HG02642 (cell line): ENCODE measurements around the gene RIT2.

ENCODE experiments used
- ATAC-seq: cut with Tn5 transposase; IDR thresholded peaks from one replicate; pipeline ENCODE4 v1.9.1; 2021; ENCODE audit warnings: mild to moderate bottlenecking; ENCODE audit not compliant: unreplicated experiment, poor library complexity

RIT2 gene

DNA sequence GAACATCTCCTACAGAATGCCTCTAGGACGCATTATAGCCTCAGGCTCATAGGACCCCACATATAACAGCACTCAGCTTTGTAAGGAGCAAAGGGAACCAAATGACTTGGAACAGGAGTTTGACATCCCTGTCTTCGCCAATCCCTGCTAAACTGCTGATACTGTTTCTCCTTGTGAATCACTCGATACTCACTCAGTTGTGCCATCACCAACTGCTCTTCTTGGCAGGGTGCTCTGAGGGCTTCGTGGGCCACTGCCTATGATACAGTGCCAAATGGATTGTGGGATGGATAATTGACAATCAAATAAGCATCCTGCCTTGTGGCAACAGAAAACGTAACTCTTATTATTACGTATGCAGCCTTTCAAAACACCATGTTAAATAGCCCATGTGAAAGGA is 396.3 kb downstream of the RIT2 start:
- no peak for ATAC-seq

DNA sequence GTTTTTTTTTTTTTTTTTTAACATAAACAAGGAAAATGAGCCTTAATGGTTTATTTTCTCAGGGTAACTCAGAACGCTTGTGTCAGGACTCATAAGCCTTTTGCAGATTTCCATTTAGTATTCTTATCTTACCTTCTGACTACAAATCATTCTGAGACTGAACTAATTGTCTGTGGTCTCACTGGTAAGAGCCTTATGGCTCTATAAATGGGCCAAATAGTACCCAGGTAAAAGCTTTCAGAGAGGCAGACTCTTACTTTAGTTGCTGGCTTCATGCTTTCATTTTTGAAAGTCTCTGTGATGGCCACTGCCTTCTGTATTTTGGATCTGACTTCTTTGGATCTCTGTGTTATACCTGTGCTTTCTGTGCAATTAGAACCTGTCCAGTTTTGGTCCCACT is 403.4 kb downstream of the RIT2 start:
- ATAC-seq, result no peak

DNA sequence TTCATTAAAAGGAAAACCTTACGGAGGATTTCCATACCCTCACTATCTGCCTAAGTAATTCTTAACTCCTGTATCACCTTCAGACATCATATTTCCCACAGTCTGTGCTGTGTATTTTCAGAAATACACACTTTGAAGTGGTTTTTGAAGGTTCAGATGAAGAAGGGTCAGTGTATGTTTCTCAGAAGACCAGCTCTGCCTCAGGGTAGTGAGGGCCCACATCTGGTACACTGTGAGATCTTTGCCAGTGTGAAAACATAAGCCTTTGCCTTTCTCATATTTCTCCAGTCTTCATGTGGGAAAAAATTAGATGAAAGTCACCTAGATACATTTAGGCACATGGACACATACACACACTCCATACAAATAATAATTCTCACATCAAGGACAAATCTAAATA is 408.4 kb downstream of the RIT2 start:
- no peak for ATAC-seq

DNA sequence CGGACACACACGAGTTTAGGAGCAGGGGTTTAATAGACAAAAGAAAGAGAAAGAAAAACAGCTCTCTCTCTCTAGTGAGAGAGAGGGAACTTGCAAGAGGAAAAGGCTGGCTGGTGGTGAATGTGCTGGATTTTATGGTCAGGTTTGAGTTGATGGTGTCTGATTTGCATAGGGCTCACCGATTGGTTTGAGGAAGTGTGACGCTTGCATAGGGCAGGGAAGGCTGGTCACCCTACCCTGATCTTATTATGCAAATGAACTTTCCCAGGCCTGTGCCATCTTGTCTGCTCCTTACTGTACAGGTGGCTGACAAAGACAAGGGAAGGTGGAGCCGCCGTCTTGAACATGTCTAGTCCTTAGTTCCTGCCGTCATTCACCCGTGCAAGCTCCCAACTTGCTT is 408.9 kb downstream of the RIT2 start:
- no peak for ATAC-seq

DNA sequence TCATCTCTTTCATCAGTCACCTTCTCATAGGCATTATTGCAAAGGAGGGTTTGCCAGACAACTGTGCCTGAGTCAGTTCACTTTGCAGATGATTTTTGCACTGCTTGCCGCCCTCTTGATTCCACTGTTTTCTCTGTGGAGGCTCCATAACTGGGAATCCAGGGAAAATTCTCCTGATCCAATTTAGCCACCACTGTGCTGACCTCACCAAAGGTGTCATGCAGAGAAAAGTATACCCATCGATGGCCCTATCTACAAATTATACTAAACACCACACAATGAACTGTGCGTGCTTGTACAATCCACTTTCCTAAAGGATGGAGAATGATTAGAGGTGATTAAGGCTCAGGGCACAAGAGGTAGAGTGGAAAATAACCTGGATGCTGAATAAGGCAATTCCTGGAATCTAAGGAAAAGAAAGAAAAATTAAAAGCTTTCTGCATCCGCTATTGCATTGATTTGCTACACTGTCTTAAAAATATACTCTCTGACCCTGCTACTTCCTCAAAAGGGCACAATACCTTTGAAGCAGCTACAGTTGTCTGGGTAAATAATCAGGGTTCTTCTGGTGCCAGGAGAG is 409.4 kb downstream of the RIT2 start:
- no peak for ATAC-seq
